Testis (tissue), 2 donors: ENCODE results near the gene SPACA5B.

Source experiments
- POLR2A ChIP-seq: fragments of 450-650 bp; IDR thresholded peaks from one replicate; pipeline ENCODE4 v1.6.1; 2017; ENCODE audit warnings: antibody characterized with exemption, mild to moderate bottlenecking, moderate library complexity
- TF ChIP-seq, protein P1 (sequence below), 3 experiments: fragments of 450-650 bp in 2 of 3; fragments of 200-600 bp in 1 of 3; sonication (generic) in 1 of 3; IDR thresholded peaks; one replicate each; pipeline ENCODE4 v1.5.1; 2016 to 2019; ENCODE audit warnings: antibody characterized with exemption in 3 of 3, mild to moderate bottlenecking in 2 of 3, moderate library complexity in 1 of 3

DNA sequence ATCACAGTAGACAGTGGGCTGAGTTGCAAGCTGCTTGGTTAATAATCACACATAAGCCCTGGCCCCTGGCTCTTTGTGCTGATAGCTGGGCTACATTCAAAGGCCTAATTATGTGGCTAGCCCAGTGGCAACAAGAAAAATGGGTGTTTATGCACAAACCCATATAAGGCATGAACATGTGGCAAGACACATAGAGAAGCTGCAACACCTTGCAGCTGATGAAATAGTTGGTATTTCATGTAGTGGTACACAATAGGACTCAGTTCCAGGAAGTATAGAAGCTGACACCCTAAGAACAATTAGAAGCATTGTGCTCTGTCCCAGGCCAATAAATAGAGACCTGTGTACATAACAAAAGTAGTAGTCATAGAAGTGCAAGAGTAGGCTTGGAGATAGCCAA, 44.3 kb upstream of the SPACA5B start:
- TF ChIP-seq, protein P1, sequence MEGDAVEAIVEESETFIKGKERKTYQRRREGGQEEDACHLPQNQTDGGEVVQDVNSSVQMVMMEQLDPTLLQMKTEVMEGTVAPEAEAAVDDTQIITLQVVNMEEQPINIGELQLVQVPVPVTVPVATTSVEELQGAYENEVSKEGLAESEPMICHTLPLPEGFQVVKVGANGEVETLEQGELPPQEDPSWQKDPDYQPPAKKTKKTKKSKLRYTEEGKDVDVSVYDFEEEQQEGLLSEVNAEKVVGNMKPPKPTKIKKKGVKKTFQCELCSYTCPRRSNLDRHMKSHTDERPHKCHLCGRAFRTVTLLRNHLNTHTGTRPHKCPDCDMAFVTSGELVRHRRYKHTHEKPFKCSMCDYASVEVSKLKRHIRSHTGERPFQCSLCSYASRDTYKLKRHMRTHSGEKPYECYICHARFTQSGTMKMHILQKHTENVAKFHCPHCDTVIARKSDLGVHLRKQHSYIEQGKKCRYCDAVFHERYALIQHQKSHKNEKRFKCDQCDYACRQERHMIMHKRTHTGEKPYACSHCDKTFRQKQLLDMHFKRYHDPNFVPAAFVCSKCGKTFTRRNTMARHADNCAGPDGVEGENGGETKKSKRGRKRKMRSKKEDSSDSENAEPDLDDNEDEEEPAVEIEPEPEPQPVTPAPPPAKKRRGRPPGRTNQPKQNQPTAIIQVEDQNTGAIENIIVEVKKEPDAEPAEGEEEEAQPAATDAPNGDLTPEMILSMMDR (IDR thresholded peaks at IDR 0.05), result no peak
- TF ChIP-seq POLR2A, result no peak
